Measurements from ENCODE around the gene SEMA4A. TPM values are rescaled to one million over a fixed set of nuclear protein-coding genes. Genes with fewer than 3 reads are reported as not detected.

The SEMA4A gene
- total RNA-seq, 1 donor from 2014 or later: 5.1 TPM

DNA sequence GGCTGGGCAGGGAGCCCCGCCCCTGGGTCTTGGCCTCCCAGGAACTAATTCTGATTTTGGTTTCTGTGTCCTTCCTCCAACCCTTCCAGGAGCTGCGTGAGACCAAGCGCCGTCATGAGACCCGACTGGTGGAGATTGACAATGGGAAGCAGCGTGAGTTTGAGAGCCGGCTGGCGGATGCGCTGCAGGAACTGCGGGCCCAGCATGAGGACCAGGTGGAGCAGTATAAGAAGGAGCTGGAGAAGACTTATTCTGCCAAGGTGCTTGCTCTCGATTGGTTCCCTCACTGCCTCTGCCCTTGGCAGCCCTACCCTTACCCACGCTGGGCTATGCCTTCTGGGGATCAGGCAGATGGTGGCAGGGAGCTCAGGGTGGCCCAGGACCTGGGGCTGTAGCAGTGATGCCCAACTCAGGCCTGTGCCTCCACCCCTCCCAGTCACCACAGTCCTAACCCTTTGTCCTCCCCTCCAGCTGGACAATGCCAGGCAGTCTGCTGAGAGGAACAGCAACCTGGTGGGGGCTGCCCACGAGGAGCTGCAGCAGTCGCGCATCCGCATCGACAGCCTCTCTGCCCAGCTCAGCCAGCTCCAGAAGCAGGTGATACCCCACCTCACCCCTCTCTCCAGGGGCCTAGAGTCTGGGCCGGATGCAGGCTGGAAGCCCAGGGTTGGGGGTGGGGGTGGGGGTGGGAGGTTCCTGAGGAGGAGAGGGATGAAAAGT, 18.5 kb upstream of the SEMA4A start:
- intact Hi-C loops (cut with micrococcal nuclease): no loop called here

GRCh38 chr1:156135930-156136871, 17.2 kb upstream of the SEMA4A start:
- intact Hi-C loops (cut with micrococcal nuclease): no loop called here

- intact Hi-C loops (cut with micrococcal nuclease): no loop called here
These were observed 16.4 kb upstream of the SEMA4A start for GRCh38 chr1:156136970-156137483.

GRCh38 chr1:156138458-156138867, 14.9 kb upstream of the SEMA4A start:
- intact Hi-C loops (cut with micrococcal nuclease): no loop called here

- intact Hi-C loops (cut with micrococcal nuclease): loop anchor here (1.0 kb wide), 1 partner anchor 84 kb away; no protein-coding TSS in a partner anchor
These were observed 12.3 kb upstream of the SEMA4A start for GRCh38 chr1:156140879-156141707.

DNA sequence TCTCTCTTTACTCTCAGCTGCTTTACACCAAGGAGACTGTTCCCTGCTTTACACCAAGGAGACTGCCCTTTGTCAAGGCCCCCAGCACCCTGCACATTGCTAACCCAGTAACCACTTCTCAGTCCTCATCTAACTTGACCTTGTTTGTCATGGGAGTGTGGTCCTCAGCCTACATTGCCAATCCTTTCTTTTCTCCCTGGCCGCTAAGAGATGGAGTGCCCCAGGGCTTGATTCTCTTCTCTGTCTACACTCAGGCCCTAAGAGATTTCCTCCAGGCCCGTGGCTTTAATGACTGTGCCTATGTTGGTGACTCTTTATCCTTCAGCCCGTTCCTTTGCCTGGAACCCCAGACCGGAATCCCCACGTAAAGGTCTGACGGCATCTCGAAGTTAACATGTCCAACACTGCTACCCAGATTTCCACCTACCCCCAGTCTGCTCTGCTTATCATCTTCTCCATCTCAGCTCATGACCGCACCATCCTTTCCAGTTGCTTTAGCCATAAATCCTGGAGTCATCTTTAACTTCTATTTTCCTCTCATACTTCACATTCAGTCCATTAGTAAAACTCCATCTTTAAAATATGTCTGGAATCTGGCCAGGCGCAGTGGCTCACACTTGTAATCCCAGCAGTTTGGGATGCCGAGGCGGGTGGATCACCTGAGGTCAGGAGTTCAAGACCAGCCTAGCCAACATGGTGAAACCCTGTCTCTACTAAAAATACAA, 9.5 kb upstream of the SEMA4A start:
- intact Hi-C loops (cut with micrococcal nuclease): no loop called here

DNA sequence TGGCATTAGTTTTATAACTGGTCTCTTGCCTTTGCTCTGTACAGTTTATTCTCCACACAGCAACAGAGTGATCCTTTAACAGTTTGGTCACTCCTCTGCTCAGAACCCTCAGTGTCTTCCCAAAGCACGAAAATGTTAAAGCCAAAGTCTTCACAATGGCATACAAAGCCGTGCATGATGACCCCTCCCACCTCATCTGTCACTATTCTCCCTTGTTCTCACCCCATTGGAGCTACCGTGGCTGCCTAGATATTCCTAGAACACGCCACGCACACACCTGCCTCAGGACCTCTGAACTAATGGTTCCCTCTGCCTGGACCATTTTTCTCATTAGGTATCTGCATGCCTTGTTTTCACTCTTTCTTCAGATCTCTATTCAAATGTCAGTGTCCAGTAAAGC, 8.6 kb upstream of the SEMA4A start:
- intact Hi-C loops (cut with micrococcal nuclease): no loop called here

GRCh38 chr1:156145650-156146019, 7.8 kb upstream of the SEMA4A start:
- intact Hi-C loops (cut with micrococcal nuclease): loop anchor here (1.0 kb wide), 3 partner anchors 48 to 174 kb away; no protein-coding TSS in a partner anchor

DNA sequence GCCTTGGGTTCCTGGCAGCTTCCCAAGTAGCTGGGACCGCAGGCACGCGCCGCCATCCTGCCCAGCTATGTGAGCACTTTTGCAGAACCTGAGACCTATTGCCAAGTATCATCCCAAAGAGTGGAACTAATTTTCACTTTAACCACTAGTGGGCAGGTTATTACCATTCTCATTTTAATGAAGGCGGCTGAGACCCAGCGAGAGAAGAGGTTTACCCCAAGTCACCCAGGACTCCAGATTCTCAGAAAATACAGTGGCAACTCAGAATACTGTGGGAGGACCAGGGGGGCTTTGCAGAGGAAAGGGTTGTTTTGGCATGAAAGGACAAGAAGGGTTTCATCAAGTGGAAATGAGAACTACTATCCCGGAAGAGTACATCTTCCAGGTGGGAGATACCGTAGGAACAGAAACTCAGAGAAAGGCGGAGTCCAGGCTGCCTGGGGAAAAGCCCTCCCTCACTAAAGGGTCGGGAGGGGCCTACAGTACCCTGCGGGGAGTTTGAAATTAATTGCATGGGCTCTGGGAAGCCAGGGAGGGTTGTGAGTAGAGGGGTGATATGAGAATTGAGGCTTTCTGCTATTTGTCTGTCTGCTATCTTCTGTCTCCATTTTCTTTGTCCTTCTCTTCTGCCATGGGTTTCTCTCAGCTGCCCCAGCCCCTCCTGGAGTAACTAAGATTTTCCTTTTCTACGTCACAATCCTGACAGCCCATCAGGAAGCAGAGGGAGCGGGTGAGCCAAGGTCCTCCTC, 7.2 kb upstream of the SEMA4A start:
- intact Hi-C loops (cut with micrococcal nuclease): loop anchor here (1.0 kb wide), 3 partner anchors 47 to 173 kb away; no protein-coding TSS in a partner anchor

DNA sequence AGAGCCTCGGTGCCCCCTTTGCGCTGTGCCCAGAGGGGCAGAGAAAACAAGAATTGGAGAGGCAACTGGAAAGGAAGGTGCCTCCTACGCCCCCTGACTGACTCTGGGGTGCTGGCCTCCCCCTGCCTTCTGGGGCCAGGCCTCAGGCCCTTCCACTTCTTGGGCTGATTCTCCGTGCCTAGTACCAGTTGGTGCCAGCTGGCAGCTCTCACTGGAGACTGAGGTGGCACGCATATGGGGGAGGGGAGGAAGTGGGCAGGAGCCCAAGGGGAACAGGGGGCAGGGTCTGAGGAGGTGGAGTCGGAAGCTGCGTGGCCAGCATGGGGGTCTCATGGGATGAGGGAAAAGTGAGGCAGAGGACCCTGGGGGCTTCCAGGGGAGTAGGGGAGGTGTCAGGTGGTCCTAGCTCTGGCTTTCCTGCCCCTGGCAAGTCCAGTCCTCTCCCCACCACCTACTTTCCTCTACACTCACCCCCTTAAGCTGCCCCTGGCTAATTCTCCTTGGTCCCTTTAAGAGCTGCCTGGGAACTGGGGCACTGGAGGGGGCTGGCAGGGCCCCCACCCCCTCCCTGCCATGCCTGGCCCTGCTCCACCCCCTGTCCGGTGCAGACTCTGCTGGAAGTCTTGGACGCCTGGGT, 6.5 kb upstream of the SEMA4A start:
- intact Hi-C loops (cut with micrococcal nuclease): loop anchor here (1.0 kb wide), 3 partner anchors 46 to 172 kb away; no protein-coding TSS in a partner anchor

DNA sequence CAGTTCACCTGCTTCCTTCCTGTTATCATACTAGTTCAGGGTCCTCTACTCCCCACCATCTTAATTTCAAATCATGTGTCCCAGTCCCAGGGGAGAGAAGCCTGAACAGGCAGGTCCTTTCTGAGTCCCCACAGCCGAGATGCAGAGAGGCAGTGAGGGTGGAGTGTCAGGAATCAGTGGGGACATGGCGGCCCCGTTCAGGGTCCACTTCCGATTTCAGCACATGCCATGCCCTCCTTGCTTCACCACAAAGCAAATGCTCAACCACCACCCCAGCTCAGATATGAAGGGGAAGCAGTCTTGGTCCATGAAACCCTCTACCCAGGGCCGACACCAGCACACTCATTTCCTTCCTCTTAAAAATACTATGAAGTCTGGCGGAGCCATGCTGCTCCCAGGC, 5.2 kb upstream of the SEMA4A start:
- intact Hi-C loops (cut with micrococcal nuclease): no loop called here

GRCh38 chr1:156149374-156150332, 3.7 kb upstream of the SEMA4A start:
- intact Hi-C loops (cut with micrococcal nuclease): no loop called here

- intact Hi-C loops (cut with micrococcal nuclease): no loop called here
These were observed 2.9 kb upstream of the SEMA4A start for GRCh38 chr1:156150333-156151011.

DNA sequence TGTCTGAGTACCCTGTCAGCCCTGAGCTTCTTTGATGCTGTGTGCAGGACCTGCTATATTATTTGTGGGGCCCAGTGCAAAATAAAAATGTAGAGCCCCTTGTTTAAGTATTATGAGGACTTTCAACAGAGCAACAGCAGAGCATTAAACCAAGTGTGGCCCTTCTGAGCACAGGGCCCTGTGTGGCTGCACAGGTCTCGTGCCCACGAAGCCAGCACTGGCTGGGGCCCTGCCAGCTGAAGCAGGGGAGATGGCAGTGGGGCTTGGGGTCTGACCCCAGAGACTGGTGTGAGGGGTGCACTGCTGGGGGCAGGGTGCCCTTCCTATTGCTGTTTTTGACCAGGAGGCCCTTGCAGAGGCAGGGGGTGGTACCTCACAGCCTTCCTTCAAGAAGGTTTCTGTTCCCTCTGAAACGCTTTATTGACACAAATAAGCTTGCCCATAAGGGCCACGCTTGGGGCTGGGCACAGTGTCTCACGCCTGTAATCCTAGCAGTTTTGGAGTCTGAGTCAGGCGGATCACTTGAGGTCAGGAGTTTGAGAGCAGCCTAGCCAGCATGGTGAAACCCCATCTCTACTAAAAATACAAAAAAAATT, 2.2 kb upstream of the SEMA4A start:
- intact Hi-C loops (cut with micrococcal nuclease): no loop called here

- intact Hi-C loops (cut with micrococcal nuclease): no loop called here
These were observed 757 bp upstream of the SEMA4A start for GRCh38 chr1:156152628-156153027.

GRCh38 chr1:156154317-156154749, 948 bp downstream of the SEMA4A start:
- intact Hi-C loops (cut with micrococcal nuclease): no loop called here
